ENCODE results near the gene ADRB2.

The ADRB2 gene

DNA sequence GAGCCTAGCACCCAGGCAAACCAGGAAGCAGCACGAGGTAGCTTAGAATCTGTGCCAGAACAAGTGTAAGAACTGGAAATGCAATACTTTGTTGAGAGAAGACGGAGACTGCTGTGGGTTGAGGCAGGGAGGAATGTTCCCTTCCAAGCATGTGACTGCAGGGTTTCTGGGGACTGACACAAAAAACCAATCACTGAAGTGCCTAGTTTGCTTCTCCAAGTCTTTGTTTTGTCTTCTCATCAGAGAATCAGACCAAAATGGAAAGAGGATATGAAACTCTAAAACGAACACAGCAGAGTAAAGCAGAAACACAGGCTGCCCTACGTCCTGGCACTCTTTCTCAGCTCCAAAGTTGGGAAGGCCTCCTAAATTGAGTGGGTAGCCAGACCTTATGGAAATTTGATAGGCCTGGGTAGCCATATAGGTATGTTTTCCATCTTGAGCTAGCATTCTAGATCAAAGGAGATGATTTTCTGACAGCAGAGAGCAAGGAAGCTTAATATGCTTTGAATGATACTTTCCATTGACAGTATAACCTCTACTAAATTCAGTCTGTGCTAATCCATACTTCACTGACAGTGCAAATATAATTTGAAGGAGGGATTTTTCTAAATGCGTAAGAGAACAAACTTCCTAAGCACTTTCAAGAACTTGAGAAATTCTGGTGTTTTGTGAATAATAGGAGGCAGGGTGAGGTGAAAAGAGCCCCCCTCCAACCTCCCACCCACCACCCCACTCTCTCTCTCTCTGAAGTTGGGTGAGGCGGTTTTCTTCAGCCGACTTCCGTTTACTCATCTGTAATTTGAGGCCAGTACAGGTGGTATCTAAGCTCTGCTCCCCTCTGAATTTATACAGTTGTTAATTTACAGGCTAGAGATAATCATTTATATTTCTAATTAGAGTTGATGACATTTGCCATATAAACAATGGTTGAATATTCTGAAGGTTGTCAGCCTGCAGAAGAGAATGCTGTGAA is 5.5 kb downstream of the ADRB2 start:
- peaks cover 11% of the 10 kb centered on the region for H3K79me2 ChIP-seq
- no peaks in the 10 kb centered on the region for H3K9me3 ChIP-seq (ENCODE audit: control insufficient read depth, low read length)
- H3K27me3 ChIP-seq (ENCODE audit: control insufficient read depth, insufficient read depth, low read length) = no peaks in the 10 kb centered on the region
- H3K9ac ChIP-seq = no peak overlapping the region
- H3K4me3 ChIP-seq (ENCODE audit: low read depth, low read length) = no peak overlapping the region
- peak overlapping the region; percentile 83 for H3K27ac ChIP-seq
- peak overlapping the region; percentile 42 for H2AFZ ChIP-seq
- no peaks in the 10 kb centered on the region for H3K36me3 ChIP-seq (ENCODE audit: control insufficient read depth, insufficient read depth, low read length)
- H3K4me2 ChIP-seq (ENCODE audit: low read length) = peak overlapping the region; percentile 15
- peaks cover 40% of the 10 kb centered on the region for H3K4me1 ChIP-seq
- TF ChIP-seq CTCF (IDR thresholded peaks at IDR 0.05) = no peak

DNA sequence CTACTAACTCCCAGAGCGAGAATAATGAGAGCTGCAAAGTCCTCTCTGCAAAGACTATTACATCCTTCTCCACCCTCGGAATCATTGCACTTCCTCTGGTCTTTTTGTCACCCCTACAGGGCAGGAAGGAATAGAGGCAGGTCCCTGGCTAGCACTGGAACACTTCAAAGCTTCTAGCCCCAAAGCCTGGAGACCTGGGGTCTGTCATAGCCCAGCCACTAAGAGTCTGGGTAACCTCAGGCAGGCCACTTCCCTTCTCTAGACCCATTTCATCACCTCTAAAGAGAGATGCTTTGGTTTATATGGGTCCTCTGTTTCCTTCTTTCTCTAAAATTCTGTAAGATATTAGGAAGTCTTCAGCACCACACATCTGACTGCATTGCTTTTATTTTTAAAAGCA is 6.7 kb downstream of the ADRB2 start:
- Histone ChIP-seq H3K4me1 (peaks cover 33% of the 10 kb centered on the region), H3K4me3 (ENCODE audit: low read depth, low read length) (no peak overlapping the region), H3K4me2 (ENCODE audit: low read length) (no peak overlapping the region), H3K27me3 (ENCODE audit: control insufficient read depth, insufficient read depth, low read length) (no peaks in the 10 kb centered on the region), H3K79me2 (peaks cover 3% of the 10 kb centered on the region), H3K27ac (no peak overlapping the region), H3K36me3 (ENCODE audit: control insufficient read depth, insufficient read depth, low read length) (no peaks in the 10 kb centered on the region), H3K9ac (no peak overlapping the region), H2AFZ (no peak overlapping the region), H3K9me3 (ENCODE audit: control insufficient read depth, low read length) (no peaks in the 10 kb centered on the region)
- no peak for TF ChIP-seq CTCF (IDR thresholded peaks at IDR 0.05)

GRCh38 chr5:148833925-148834324 is 7.5 kb downstream of the ADRB2 start:
- Histone ChIP-seq H3K4me1 (peaks cover 31% of the 10 kb centered on the region), H3K79me2 (peaks cover 3% of the 10 kb centered on the region), H3K4me3 (ENCODE audit: low read depth, low read length) (no peak overlapping the region), H3K4me2 (ENCODE audit: low read length) (no peak overlapping the region), H3K27ac (no peak overlapping the region), H3K9me3 (ENCODE audit: control insufficient read depth, low read length) (no peaks in the 10 kb centered on the region), H3K27me3 (ENCODE audit: control insufficient read depth, insufficient read depth, low read length) (no peaks in the 10 kb centered on the region), H3K36me3 (ENCODE audit: control insufficient read depth, insufficient read depth, low read length) (no peaks in the 10 kb centered on the region), H3K9ac (no peak overlapping the region), H2AFZ (no peak overlapping the region)
- no peak for TF ChIP-seq CTCF (IDR thresholded peaks at IDR 0.05)

GRCh38 chr5:148834689-148835088 is 8.3 kb downstream of the ADRB2 start:
- H3K9me3 ChIP-seq (ENCODE audit: control insufficient read depth, low read length) = no peaks in the 10 kb centered on the region
- no peaks in the 10 kb centered on the region for H3K36me3 ChIP-seq (ENCODE audit: control insufficient read depth, insufficient read depth, low read length)
- H3K27ac ChIP-seq = no peak overlapping the region
- peaks cover 3% of the 10 kb centered on the region for H3K79me2 ChIP-seq
- peaks cover 25% of the 10 kb centered on the region for H3K4me1 ChIP-seq
- no peak overlapping the region for H2AFZ ChIP-seq
- TF ChIP-seq CTCF (IDR thresholded peaks at IDR 0.05) = no peak
- H3K4me3 ChIP-seq (ENCODE audit: low read depth, low read length) = no peak overlapping the region
- H3K4me2 ChIP-seq (ENCODE audit: low read length) = no peak overlapping the region
- no peak overlapping the region for H3K9ac ChIP-seq
- no peaks in the 10 kb centered on the region for H3K27me3 ChIP-seq (ENCODE audit: control insufficient read depth, insufficient read depth, low read length)

Measured in parathyroid adenoma (tissue), 2 donors.